HepG2 (cell line): Measurements from ENCODE around the gene EMC9. TPM values are rescaled to one million over a fixed set of nuclear protein-coding genes. Genes with fewer than 3 reads are reported as not detected.

ENCODE experiments used
- ASH2L ChIP-seq: fragments of 300-600, 200-600 bp; sonication (generic); IDR thresholded peaks from 2 replicates; pipeline ENCODE4 v1.7.0; 2017; ENCODE audit warnings: low read depth, mild to moderate bottlenecking, moderate library complexity, mixed read lengths, low read length; ENCODE audit not compliant: insufficient read length
- NCOR1 ChIP-seq: fragments of 200-600 bp; sonication (generic); IDR thresholded peaks from 2 replicates; pipeline ENCODE4 v1.7.0; 2017; ENCODE audit warnings: antibody characterized with exemption, low read length, borderline replicate concordance
- PAWR ChIP-seq: sonication (generic); formaldehyde crosslinking; IDR thresholded peaks from 2 replicates; pipeline ENCODE4 v1.4.0; 2020; ENCODE audit warnings: missing genetic modification reagents, mild to moderate bottlenecking, borderline replicate concordance
- POLR2G ChIP-seq: fragments of 200-400 bp; formaldehyde crosslinking; IDR thresholded peaks from 2 replicates; pipeline ENCODE4 v1.6.1; 2018; ENCODE audit warnings: mild to moderate bottlenecking, low read depth, low read length, moderate library complexity
- RBAK ChIP-seq: sonication (generic); formaldehyde crosslinking; IDR thresholded peaks from 2 replicates; pipeline ENCODE4 v1.5.1; 2020; ENCODE audit warnings: mild to moderate bottlenecking, missing genetic modification reagents
- RBM22 ChIP-seq: fragments of 200-400 bp; formaldehyde crosslinking; optimal IDR thresholded peaks from 2 replicates; pipeline ENCODE3; 2017; ENCODE audit warnings: mild to moderate bottlenecking, low read length, moderate library complexity
- RBM39 ChIP-seq: fragments of 200-400 bp; formaldehyde crosslinking; IDR thresholded peaks from one replicate; pipeline ENCODE4 v1.6.1; 2018; ENCODE audit warnings: antibody characterized with exemption, mild to moderate bottlenecking, low read depth, low read length; ENCODE audit not compliant: poor library complexity, severe bottlenecking
- TEAD3 ChIP-seq: optimal IDR thresholded peaks from 2 replicates; pipeline ENCODE3; 2016; ENCODE audit warnings: borderline replicate concordance
- ZNF75D ChIP-seq: sonication (generic); formaldehyde crosslinking; IDR thresholded peaks from 2 replicates; pipeline ENCODE4 v1.8.1; 2023; ENCODE audit warnings: missing genetic modification reagents, mild to moderate bottlenecking, borderline replicate concordance
- ZNF775 ChIP-seq: sonication (generic); formaldehyde crosslinking; IDR thresholded peaks from 2 replicates; pipeline ENCODE4 v1.4.0; 2020; ENCODE audit warnings: missing genetic modification reagents, mild to moderate bottlenecking, moderate library complexity, borderline replicate concordance
- ZNF780A ChIP-seq: sonication (generic); formaldehyde crosslinking; IDR thresholded peaks from 2 replicates; pipeline ENCODE4 v1.8.0; 2022; ENCODE audit warnings: mild to moderate bottlenecking, missing genetic modification reagents, moderate library complexity
- ZNF850 ChIP-seq: sonication (generic); formaldehyde crosslinking; conservative IDR thresholded peaks from 2 replicates; pipeline ENCODE4 v1.9.0; 2021; ENCODE audit warnings: mild to moderate bottlenecking, missing genetic modification reagents
- polyA plus RNA-seq, 8 experiments: library from polyadenylated mRNA; depleted of rRNA in 3 of 8; stranded (reverse) in 7 of 8; unstranded in 1 of 8; fragments of >200 nt; fragmentation: Illumina TruSeq in 4 of 8; extraction: Trizol in 4 of 8; gene quantifications; 2 replicates each; pipeline versions ENCODE4 v1.2.1 to v1.2.3, GENCODE V29; 2011 to 2016; ENCODE audit warnings: low read depth in 4 of 8, missing spikeins in 1 of 8, mixed read lengths in 1 of 8; ENCODE audit not compliant: insufficient read depth in 1 of 8
- total RNA-seq, 5 experiments: library from RNA; depleted of rRNA; stranded (reverse); fragments of >200 nt; fragmentation: Illumina TruSeq; extraction: Trizol; gene quantifications; 2 replicates each; pipeline ENCODE4 v1.2.3, GENCODE V29; 2016; ENCODE audit warnings: low read depth in 1 of 5
- TF ChIP-seq, protein P1 (sequence below): sonication (generic); formaldehyde crosslinking; IDR thresholded peaks from 2 replicates; pipeline ENCODE4 v1.4.0; 2020; ENCODE audit warnings: missing genetic modification reagents
- TF ChIP-seq, protein P2 (sequence below): IDR thresholded peaks from 2 replicates; pipeline ENCODE4 v1.6.1; 2018; ENCODE audit warnings: missing genetic modification reagents, mild to moderate bottlenecking, missing compliant biosample characterization
- TF ChIP-seq, protein P3 (sequence below): sonication (generic); IDR thresholded peaks from 2 replicates; pipeline ENCODE4 v1.6.1; 2016; ENCODE audit warnings: low read depth, borderline replicate concordance
- TF ChIP-seq, protein P4 (sequence below): IDR thresholded peaks from 2 replicates; pipeline ENCODE4 v1.6.1; 2016; ENCODE audit warnings: missing genetic modification reagents, missing compliant biosample characterization
- TF ChIP-seq, protein P5 (sequence below): sonication (generic); formaldehyde crosslinking; IDR thresholded peaks from 2 replicates; pipeline ENCODE4 v1.5.1; 2020; ENCODE audit warnings: missing genetic modification reagents, mild to moderate bottlenecking, borderline replicate concordance
- TF ChIP-seq, protein P6 (sequence below): sonication (generic); formaldehyde crosslinking; IDR thresholded peaks from 2 replicates; pipeline ENCODE4 v1.8.0; 2022; ENCODE audit warnings: mild to moderate bottlenecking, missing genetic modification reagents, moderate library complexity

EMC9 gene
- total and polyA plus RNA-seq, 2 of the 13 experiments (the other 11 are each of a cell fraction or from before 2014, with no cell fraction given), result 60.5 to 78.7 TPM

DNA sequence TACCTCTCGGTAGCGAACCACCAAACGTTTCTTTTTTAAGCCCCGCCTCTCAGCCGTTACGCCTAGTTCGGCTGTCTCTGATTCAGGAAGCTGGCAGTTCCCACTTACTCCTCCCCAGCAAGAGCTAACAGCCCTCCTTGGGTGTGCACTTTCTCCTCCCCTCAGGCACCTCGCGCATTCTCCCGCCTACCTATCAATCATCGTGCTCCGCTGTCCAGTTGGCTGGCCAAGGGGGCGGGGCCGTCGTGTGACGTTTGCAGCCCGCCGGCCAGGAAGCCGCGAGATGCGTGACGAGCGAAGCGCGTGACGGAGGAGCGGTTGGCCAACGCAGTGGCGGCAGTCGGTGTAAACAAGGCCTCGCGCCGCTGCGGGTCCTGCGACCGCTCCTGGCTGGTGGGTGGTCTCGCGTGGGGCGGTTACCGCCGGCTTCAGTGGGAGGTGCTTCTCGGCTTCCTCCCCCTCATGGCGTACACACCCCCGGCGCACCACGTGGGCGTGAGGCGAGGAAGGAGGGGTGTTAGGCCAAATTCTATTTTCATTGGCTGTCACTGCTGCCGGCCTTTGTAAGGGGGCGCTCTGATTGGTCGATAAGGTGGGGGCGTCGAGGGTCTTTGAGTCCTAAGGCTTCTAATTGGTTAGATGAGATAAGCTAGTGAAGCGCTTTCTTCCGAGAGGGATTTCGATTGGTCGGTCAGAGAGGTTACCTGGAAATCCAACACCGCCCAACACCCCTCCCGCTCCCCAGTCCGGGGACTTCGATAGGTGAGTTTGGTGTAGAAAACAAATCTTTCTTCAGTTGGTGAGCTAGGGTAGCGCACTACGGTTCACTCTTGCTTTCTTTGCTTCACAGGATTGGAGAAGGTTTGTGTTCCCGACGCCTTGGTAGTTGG is 26.6 kb downstream of the EMC9 start, which contains the start of the genes DCAF11 and NRL (continued):
- TF ChIP-seq, protein P1, sequence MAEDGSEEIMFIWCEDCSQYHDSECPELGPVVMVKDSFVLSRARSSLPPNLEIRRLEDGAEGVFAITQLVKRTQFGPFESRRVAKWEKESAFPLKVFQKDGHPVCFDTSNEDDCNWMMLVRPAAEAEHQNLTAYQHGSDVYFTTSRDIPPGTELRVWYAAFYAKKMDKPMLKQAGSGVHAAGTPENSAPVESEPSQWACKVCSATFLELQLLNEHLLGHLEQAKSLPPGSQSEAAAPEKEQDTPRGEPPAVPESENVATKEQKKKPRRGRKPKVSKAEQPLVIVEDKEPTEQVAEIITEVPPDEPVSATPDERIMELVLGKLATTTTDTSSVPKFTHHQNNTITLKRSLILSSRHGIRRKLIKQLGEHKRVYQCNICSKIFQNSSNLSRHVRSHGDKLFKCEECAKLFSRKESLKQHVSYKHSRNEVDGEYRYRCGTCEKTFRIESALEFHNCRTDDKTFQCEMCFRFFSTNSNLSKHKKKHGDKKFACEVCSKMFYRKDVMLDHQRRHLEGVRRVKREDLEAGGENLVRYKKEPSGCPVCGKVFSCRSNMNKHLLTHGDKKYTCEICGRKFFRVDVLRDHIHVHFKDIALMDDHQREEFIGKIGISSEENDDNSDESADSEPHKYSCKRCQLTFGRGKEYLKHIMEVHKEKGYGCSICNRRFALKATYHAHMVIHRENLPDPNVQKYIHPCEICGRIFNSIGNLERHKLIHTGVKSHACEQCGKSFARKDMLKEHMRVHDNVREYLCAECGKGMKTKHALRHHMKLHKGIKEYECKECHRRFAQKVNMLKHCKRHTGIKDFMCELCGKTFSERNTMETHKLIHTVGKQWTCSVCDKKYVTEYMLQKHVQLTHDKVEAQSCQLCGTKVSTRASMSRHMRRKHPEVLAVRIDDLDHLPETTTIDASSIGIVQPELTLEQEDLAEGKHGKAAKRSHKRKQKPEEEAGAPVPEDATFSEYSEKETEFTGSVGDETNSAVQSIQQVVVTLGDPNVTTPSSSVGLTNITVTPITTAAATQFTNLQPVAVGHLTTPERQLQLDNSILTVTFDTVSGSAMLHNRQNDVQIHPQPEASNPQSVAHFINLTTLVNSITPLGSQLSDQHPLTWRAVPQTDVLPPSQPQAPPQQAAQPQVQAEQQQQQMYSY, result no peak
- TF ChIP-seq RBM22 (peak; percentile 3), TEAD3 (peak; percentile 94), ZNF850 (CRISPR knock-in tag) (no peak), ZNF775 (CRISPR knock-in tag) (no peak), RBAK (peak; percentile 79; the same call in 1 of the 2 replicates), PAWR (CRISPR knock-in tag) (no peak), RBM39 (peak; percentile 92), ZNF75D (no peak), POLR2G (peak; percentile 53), NCOR1 (peak; percentile 85; the same call in 1 of the 2 replicates), ASH2L (peak; percentile 86), ZNF780A (CRISPR knock-in tag) (no peak)
- TF ChIP-seq, protein P2, sequence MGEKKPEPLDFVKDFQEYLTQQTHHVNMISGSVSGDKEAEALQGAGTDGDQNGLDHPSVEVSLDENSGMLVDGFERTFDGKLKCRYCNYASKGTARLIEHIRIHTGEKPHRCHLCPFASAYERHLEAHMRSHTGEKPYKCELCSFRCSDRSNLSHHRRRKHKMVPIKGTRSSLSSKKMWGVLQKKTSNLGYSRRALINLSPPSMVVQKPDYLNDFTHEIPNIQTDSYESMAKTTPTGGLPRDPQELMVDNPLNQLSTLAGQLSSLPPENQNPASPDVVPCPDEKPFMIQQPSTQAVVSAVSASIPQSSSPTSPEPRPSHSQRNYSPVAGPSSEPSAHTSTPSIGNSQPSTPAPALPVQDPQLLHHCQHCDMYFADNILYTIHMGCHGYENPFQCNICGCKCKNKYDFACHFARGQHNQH (CRISPR knock-in tag), result peak; percentile 89; the same call in 1 of the 2 replicates
- TF ChIP-seq, protein P3, sequence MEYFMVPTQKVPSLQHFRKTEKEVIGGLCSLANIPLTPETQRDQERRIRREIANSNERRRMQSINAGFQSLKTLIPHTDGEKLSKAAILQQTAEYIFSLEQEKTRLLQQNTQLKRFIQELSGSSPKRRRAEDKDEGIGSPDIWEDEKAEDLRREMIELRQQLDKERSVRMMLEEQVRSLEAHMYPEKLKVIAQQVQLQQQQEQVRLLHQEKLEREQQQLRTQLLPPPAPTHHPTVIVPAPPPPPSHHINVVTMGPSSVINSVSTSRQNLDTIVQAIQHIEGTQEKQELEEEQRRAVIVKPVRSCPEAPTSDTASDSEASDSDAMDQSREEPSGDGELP, result peak; percentile 19; the same call in 1 of the 2 replicates
- TF ChIP-seq, protein P4, sequence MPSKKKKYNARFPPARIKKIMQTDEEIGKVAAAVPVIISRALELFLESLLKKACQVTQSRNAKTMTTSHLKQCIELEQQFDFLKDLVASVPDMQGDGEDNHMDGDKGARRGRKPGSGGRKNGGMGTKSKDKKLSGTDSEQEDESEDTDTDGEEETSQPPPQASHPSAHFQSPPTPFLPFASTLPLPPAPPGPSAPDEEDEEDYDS, result peak; percentile 89
- TF ChIP-seq, protein P5, sequence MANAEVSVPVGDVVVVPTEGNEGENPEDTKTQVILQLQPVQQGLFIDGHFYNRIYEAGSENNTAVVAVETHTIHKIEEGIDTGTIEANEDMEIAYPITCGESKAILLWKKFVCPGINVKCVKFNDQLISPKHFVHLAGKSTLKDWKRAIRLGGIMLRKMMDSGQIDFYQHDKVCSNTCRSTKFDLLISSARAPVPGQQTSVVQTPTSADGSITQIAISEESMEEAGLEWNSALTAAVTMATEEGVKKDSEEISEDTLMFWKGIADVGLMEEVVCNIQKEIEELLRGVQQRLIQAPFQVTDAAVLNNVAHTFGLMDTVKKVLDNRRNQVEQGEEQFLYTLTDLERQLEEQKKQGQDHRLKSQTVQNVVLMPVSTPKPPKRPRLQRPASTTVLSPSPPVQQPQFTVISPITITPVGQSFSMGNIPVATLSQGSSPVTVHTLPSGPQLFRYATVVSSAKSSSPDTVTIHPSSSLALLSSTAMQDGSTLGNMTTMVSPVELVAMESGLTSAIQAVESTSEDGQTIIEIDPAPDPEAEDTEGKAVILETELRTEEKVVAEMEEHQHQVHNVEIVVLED, result peak; percentile 95
- TF ChIP-seq, protein P6, sequence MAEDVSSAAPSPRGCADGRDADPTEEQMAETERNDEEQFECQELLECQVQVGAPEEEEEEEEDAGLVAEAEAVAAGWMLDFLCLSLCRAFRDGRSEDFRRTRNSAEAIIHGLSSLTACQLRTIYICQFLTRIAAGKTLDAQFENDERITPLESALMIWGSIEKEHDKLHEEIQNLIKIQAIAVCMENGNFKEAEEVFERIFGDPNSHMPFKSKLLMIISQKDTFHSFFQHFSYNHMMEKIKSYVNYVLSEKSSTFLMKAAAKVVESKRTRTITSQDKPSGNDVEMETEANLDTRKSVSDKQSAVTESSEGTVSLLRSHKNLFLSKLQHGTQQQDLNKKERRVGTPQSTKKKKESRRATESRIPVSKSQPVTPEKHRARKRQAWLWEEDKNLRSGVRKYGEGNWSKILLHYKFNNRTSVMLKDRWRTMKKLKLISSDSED, result no peak
